Peyer's patch (tissue), 4 donors: ENCODE measurements around the gene BIRC7.

Experiments used
- POLR2A ChIP-seq, 2 donors: fragments of 450-650 bp; IDR thresholded peaks; one replicate each; pipeline ENCODE4 v1.5.1; 2017; ENCODE audit warnings: antibody characterized with exemption in 2 of 2, mild to moderate bottlenecking in 2 of 2, moderate library complexity in 2 of 2
- TF ChIP-seq, protein P1 (sequence below), 6 experiments: fragments of 450-650 bp in 4 of 6; fragments of 200-600 bp in 2 of 6; sonication (generic) in 1 of 6; IDR thresholded peaks; one replicate each; pipeline ENCODE4 v1.5.1; 2017 to 2019; ENCODE audit warnings: antibody characterized with exemption in 6 of 6, mild to moderate bottlenecking in 3 of 6, moderate library complexity in 1 of 6

DNA sequence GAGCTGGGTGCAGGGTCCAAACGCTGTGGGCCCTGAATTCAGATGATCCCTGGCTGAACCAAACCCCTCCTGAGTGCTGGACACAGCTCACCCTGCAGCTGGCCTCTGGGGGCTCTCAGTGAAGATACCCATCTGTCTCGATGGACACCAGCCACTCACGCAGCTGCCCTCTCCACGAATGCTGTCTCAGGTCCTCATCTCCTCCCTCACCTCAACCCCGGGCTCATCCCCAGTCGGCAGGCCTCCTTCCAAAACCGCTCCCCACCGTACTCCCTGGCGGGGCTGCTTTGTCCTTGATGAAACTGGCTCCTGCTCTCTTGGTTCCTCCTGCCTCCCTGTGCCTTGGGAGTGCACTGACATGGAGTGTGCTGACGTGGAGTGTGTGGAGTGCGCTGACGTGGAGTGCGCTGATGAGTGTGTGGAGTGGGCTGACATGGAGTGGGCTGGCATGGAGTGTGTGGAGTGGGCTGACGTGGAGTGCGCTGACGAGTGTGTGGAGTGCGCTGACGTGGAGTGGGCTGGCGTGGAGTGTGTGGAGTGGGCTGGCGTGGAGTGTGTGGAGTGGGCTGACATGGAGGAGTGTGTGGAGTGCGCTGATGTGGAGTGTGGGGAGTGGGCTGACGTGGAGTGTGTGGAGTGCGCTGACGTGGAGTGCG is 15.7 kb upstream of the BIRC7 start:
- TF ChIP-seq, protein P1, sequence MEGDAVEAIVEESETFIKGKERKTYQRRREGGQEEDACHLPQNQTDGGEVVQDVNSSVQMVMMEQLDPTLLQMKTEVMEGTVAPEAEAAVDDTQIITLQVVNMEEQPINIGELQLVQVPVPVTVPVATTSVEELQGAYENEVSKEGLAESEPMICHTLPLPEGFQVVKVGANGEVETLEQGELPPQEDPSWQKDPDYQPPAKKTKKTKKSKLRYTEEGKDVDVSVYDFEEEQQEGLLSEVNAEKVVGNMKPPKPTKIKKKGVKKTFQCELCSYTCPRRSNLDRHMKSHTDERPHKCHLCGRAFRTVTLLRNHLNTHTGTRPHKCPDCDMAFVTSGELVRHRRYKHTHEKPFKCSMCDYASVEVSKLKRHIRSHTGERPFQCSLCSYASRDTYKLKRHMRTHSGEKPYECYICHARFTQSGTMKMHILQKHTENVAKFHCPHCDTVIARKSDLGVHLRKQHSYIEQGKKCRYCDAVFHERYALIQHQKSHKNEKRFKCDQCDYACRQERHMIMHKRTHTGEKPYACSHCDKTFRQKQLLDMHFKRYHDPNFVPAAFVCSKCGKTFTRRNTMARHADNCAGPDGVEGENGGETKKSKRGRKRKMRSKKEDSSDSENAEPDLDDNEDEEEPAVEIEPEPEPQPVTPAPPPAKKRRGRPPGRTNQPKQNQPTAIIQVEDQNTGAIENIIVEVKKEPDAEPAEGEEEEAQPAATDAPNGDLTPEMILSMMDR (IDR thresholded peaks at IDR 0.05) = no peak
- TF ChIP-seq POLR2A (IDR thresholded peaks at IDR 0.05) = no peak
